GM12878 (cell line): Measurements from ENCODE around the gene TMEM259. TPM values are rescaled to one million over a fixed set of nuclear protein-coding genes. Genes with fewer than 3 reads are reported as not detected.

ENCODE experiments used
- ATAC-seq: fragments of 200-7000 bp; cut with Tn5 transposase; 3 replicates; pipeline ENCODE4 v1.9.1; 2020; ENCODE audit warnings: mild to moderate bottlenecking, moderate library complexity
- BruUV-seq: library from RNA; stranded (reverse); fragments of 400-500 nt; replicated peaks from 2 replicates; lab custom pipeline; 2021; lab: Mats Ljungman, UMichigan
- CTCF ChIA-PET: fragments of 300-600 bp; sonication (Branson Sonifier 250); formaldehyde crosslinking; extraction: SDS; loops from one replicate; lab custom pipeline; 2021; ENCODE audit warnings: inconsistent platforms; lab: Yijun Ruan, JAX
- POLR2A ChIA-PET: fragments of 350-600 bp; formaldehyde crosslinking; extraction: SDS; loops from one replicate; lab custom pipeline; 2021; ENCODE audit warnings: inconsistent platforms; lab: Charles Lee
- RAD21 ChIA-PET: fragments of 300-600 bp; sonication (Branson Sonifier 250); formaldehyde crosslinking; loops from one replicate; lab custom pipeline; 2023; ENCODE audit warnings: antibody characterized with exemption; ENCODE audit not compliant: unreplicated experiment; lab: Charles Lee
- SMC1A ChIA-PET: fragments of 300-600 bp; sonication (Branson Sonifier 250); formaldehyde crosslinking; loops from one replicate; lab custom pipeline; 2023; ENCODE audit not compliant: unreplicated experiment, uncharacterized antibody; lab: Charles Lee
- DNase-seq: peaks from one replicate; pipeline ENCODE4 v3.0.0-alpha.2; 2011; ENCODE audit warnings: low read depth, low spot score
- FAIRE-seq: peaks from 3 replicates; lab custom pipeline; 2011; peaks lifted over from hg19 to GRCh38; lab: Jason Lieb, UNC
- H2AFZ ChIP-seq: 2 replicates; pipeline ENCODE4 v1.6.0; 2011; ENCODE audit warnings: low read depth, low read length, control low read depth; ENCODE audit not compliant: control insufficient read depth
- H3K27ac ChIP-seq: 2 replicates; pipeline ENCODE4 v1.5.1; 2011; ENCODE audit warnings: control low read depth; ENCODE audit not compliant: control insufficient read depth, insufficient read depth
- H3K27me3 ChIP-seq, 2 experiments: replicated peaks in 1 of 2; 2 replicates each; pipeline versions ENCODE4 v1.6.0 to v1.6.1; 2011; ENCODE audit warnings: low read length in 1 of 2; ENCODE audit not compliant: control insufficient read depth in 2 of 2, insufficient read depth in 2 of 2
- H3K36me3 ChIP-seq, 2 experiments: 2 replicates each; pipeline ENCODE4 v1.5.1; 2011; ENCODE audit warnings: low read length in 1 of 2; ENCODE audit not compliant: control insufficient read depth in 2 of 2, insufficient read depth in 2 of 2
- H3K4me1 ChIP-seq: 2 replicates; pipeline ENCODE4 v1.6.1; 2011; ENCODE audit warnings: mild to moderate bottlenecking, low read length, moderate library complexity, mixed read lengths; ENCODE audit not compliant: control insufficient read depth, insufficient read depth
- H3K4me2 ChIP-seq: 2 replicates; pipeline ENCODE4 v1.6.0; 2011; ENCODE audit warnings: control low read depth; ENCODE audit not compliant: control insufficient read depth, insufficient read depth
- H3K4me3 ChIP-seq: fragments of 200-600 bp; sonication (generic); 2 replicates; pipeline ENCODE4 v1.5.1; 2016
- H3K79me2 ChIP-seq: 2 replicates; pipeline ENCODE4 v1.6.0; 2011; ENCODE audit warnings: low read length; ENCODE audit not compliant: control insufficient read depth, insufficient read depth
- H3K9ac ChIP-seq: 2 replicates; pipeline ENCODE4 v1.8.0; 2011; ENCODE audit warnings: low read length, control low read depth, mixed read lengths; ENCODE audit not compliant: control insufficient read depth, insufficient read depth
- H3K9me3 ChIP-seq: replicated peaks from 3 replicates; pipeline ENCODE4 v1.5.1; 2011; ENCODE audit warnings: mild to moderate bottlenecking, low read length; ENCODE audit not compliant: control insufficient read depth, insufficient read depth
- H4K20me1 ChIP-seq: 2 replicates; pipeline ENCODE4 v1.6.0; 2011; ENCODE audit not compliant: control insufficient read depth, insufficient read depth
- CBX5 ChIP-seq: sonication (generic); IDR thresholded peaks from 2 replicates; pipeline ENCODE4 v1.6.1; 2016; ENCODE audit warnings: low read depth, moderate library complexity, mild to moderate bottlenecking, inconsistent platforms
- EP300 ChIP-seq, 2 experiments: fragments of 150-350 bp in 1 of 2; IDR thresholded peaks; 2 replicates each; pipeline ENCODE4 v1.6.1; 2011 to 2012; ENCODE audit warnings: low read depth in 2 of 2, low read length in 2 of 2, borderline replicate concordance in 1 of 2, improper control_type of control experiment in 1 of 2, inconsistent platforms in 1 of 2; ENCODE audit not compliant: control insufficient read depth in 1 of 2
- EZH2 ChIP-seq: IDR thresholded peaks from 2 replicates; pipeline ENCODE4 v1.6.1; 2012; ENCODE audit warnings: low read depth, mild to moderate bottlenecking, control low read depth, inconsistent platforms, low read length, borderline replicate concordance; ENCODE audit not compliant: control insufficient read depth
- MLLT1 ChIP-seq: fragments of 450-650 bp; IDR thresholded peaks from 2 replicates; pipeline ENCODE4 v1.6.1; 2016; ENCODE audit warnings: mild to moderate bottlenecking
- NBN ChIP-seq: fragments of 450-650 bp; IDR thresholded peaks from 2 replicates; pipeline ENCODE4 v1.6.1; 2016
- PML ChIP-seq: IDR thresholded peaks from 2 replicates; pipeline ENCODE4 v1.6.1; 2012; ENCODE audit warnings: low read length, inconsistent platforms
- RBBP5 ChIP-seq: fragments of 200-600 bp; sonication (generic); conservative IDR thresholded peaks from 2 replicates; pipeline ENCODE4 v1.6.1; 2016
- RELA ChIP-seq: fragments of 450-650 bp; IDR thresholded peaks from 2 replicates; pipeline ENCODE4 v1.8.0; 2014; ENCODE audit warnings: borderline replicate concordance; ENCODE audit not compliant: partially characterized antibody
- SMARCA5 ChIP-seq: fragments of 450-650 bp; IDR thresholded peaks from 2 replicates; pipeline ENCODE4 v1.6.1; 2017; ENCODE audit warnings: mild to moderate bottlenecking
- SMC3 ChIP-seq: IDR thresholded peaks from 2 replicates; pipeline ENCODE4 v1.6.1; 2011; ENCODE audit warnings: low read length, improper control_type of control experiment, borderline replicate concordance
- TBL1XR1 ChIP-seq: IDR thresholded peaks from 2 replicates; pipeline ENCODE4 v1.6.1; 2012; ENCODE audit warnings: low read depth, low read length, improper control_type of control experiment
- TCF3 ChIP-seq: IDR thresholded peaks from 2 replicates; pipeline ENCODE4 v1.6.1; 2012; ENCODE audit warnings: low read depth, mild to moderate bottlenecking, low read length, borderline replicate concordance; ENCODE audit not compliant: insufficient read depth
- USF2 ChIP-seq: IDR thresholded peaks from 2 replicates; pipeline ENCODE4 v1.6.1; 2011; ENCODE audit warnings: low read depth, low read length, improper control_type of control experiment, borderline replicate concordance
- ZNF217 ChIP-seq: fragments of 450-650 bp; IDR thresholded peaks from 2 replicates; pipeline ENCODE4 v1.6.1; 2017; ENCODE audit warnings: antibody characterized with exemption, mild to moderate bottlenecking
- WGBS: methylation state at CpG from one replicate; pipeline ENCODE4 v1.1.6; 2016; ENCODE audit warnings: low lambda C conversion rate; ENCODE audit not compliant: insufficient replicate concordance, insufficient coverage; ENCODE audit errors: missing lambda C conversion rate; 5-methylcytosine and 5-hydroxymethylcytosine counted together
- in situ Hi-C: fragments of 300-500 bp; cut with MboI; formaldehyde crosslinking; loops from 9 replicates; pipeline ENCODE4 v1.14.3; 2018; ENCODE audit warnings: mixed read lengths
- intact Hi-C: fragments of 100-400 bp; cut with micrococcal nuclease; formaldehyde crosslinking; loops from one replicate; pipeline ENCODE4 v1.14.2; 2022; ENCODE audit not compliant: unreplicated experiment
- polyA plus RNA-seq, 11 experiments: library from polyadenylated mRNA; depleted of rRNA in 4 of 11; unstranded in 6 of 11; stranded (reverse) in 5 of 11; fragments of >200 nt; fragmentation: Nextera tagmentation in 4 of 11; fragmentation: Illumina TruSeq in 1 of 11; extraction: Ambion mirVana in 4 of 11; extraction: Trizol in 1 of 11; gene quantifications; 1 replicate in 1 of 11; 2 replicates in 10 of 11; pipeline versions ENCODE4 v1.2.1 to v1.2.3, GENCODE V29; 2011 to 2016; ENCODE audit warnings: inconsistent platforms in 2 of 11, missing spikeins in 2 of 11, low read depth in 1 of 11
- total RNA-seq, 4 experiments: library from RNA; depleted of rRNA in 3 of 4; stranded (reverse); fragments of >200 nt in 3 of 4; fragmentation: Illumina TruSeq in 1 of 4; extraction: Trizol in 1 of 4; gene quantifications; 2 replicates each; pipeline versions ENCODE4 v1.2.1 to v1.2.3, GENCODE V29; 2013 to 2021
- TF ChIP-seq, protein P1 (sequence below): IDR thresholded peaks from 2 replicates; pipeline ENCODE4 v1.6.1; 2012; ENCODE audit warnings: low read depth, low read length, improper control_type of control experiment
- TF ChIP-seq, protein P2 (sequence below): fragments of 450-650 bp; formaldehyde crosslinking; IDR thresholded peaks from 2 replicates; pipeline ENCODE4 v1.5.0; 2022; ENCODE audit warnings: mild to moderate bottlenecking, missing genetic modification characterization

The TMEM259 gene
- total and polyA plus RNA-seq, 10 of the 15 experiments (the other 5 are each of a cell fraction or from before 2014, with no cell fraction given), result 0.43 to 184 (median 62.0) TPM

DNA sequence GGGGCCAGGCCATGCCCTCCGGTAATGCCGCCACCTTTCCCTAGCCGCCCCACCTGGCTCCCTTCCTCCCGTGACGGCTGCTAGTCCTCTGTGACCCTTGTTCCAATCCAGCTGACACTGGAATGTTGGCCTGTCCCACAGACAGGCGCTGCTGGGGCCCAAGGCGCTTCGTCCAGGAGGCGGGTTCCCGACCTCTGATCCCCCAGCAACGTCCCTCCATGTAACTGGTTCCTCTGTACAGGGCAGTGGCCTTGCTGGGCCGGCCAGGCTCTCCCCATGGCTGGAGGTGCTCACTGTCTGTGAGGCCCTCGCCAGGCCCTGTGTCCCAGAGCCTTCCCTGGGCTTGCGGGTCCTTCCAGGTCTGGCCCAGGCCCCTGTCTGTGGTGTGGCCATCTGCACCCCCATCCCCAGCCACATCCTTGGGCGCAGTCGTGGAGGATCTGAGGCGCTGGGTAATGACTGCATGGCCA, 27.5 kb downstream of the TMEM259 start:
- no peak for FAIRE-seq
- Histone ChIP-seq H3K27me3 (no peaks in the 10 kb centered on the region), H3K4me1 (no peaks in the 10 kb centered on the region; the same call in 1 of the 2 replicates), H3K9me3 (no peaks in the 10 kb centered on the region), H3K4me2 (no peak overlapping the region), H4K20me1 (no peaks in the 10 kb centered on the region), H3K9ac (no peak overlapping the region), H3K27ac (no peak overlapping the region), H3K79me2 (no peaks in the 10 kb centered on the region), H2AFZ (no peak overlapping the region), H3K36me3 (peaks cover 4 to 15% of the 10 kb centered on the region in 2 experiments; a peak in 3 of 4 replicates), H3K4me3 (no peak overlapping the region)
- DNase-seq, result no peak
- ATAC-seq, result no peak
- 89% methylated on average over 17 of the region's 17 CpGs for WGBS
- in situ Hi-C loops (no loop called here), intact Hi-C loops (no loop called here)
- ChIA-PET SMC1A (no interaction called here), CTCF (no interaction called here), POLR2A (no interaction called here), RAD21 (no interaction called here)
- no TSS peak for BruUV-seq
- no peak for TF ChIP-seq EZH2
- TF ChIP-seq NBN, result no peak
- no peak for TF ChIP-seq SMC3
- no peak for TF ChIP-seq TCF3
- no peak for TF ChIP-seq RBBP5
- no peak for TF ChIP-seq ZNF217
- TF ChIP-seq MLLT1, result no peak
- TF ChIP-seq RELA, result no peak
- TF ChIP-seq SMARCA5, result no peak
- TF ChIP-seq CBX5, result no peak
- TF ChIP-seq, protein P1, sequence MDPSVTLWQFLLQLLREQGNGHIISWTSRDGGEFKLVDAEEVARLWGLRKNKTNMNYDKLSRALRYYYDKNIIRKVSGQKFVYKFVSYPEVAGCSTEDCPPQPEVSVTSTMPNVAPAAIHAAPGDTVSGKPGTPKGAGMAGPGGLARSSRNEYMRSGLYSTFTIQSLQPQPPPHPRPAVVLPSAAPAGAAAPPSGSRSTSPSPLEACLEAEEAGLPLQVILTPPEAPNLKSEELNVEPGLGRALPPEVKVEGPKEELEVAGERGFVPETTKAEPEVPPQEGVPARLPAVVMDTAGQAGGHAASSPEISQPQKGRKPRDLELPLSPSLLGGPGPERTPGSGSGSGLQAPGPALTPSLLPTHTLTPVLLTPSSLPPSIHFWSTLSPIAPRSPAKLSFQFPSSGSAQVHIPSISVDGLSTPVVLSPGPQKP, result no peak
- TF ChIP-seq EP300 (IDR thresholded peaks at IDR 0.05; ENCODE audit: borderline replicate concordance in 1 of 2, control insufficient read depth in 1 of 2, low read depth in 2 of 2, low read length in 2 of 2), result no peak
- no peak for TF ChIP-seq TBL1XR1
- no peak for TF ChIP-seq USF2
- no peak for TF ChIP-seq PML
- TF ChIP-seq, protein P2, sequence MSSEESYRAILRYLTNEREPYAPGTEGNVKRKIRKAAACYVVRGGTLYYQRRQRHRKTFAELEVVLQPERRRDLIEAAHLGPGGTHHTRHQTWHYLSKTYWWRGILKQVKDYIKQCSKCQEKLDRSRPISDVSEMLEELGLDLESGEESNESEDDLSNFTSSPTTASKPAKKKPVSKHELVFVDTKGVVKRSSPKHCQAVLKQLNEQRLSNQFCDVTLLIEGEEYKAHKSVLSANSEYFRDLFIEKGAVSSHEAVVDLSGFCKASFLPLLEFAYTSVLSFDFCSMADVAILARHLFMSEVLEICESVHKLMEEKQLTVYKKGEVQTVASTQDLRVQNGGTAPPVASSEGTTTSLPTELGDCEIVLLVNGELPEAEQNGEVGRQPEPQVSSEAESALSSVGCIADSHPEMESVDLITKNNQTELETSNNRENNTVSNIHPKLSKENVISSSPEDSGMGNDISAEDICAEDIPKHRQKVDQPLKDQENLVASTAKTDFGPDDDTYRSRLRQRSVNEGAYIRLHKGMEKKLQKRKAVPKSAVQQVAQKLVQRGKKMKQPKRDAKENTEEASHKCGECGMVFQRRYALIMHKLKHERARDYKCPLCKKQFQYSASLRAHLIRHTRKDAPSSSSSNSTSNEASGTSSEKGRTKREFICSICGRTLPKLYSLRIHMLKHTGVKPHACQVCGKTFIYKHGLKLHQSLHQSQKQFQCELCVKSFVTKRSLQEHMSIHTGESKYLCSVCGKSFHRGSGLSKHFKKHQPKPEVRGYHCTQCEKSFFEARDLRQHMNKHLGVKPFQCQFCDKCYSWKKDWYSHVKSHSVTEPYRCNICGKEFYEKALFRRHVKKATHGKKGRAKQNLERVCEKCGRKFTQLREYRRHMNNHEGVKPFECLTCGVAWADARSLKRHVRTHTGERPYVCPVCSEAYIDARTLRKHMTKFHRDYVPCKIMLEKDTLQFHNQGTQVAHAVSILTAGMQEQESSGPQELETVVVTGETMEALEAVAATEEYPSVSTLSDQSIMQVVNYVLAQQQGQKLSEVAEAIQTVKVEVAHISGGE (CRISPR knock-in tag), result no peak
